ENCODE results near the gene SASH1. TPM values are rescaled to one million over a fixed set of nuclear protein-coding genes. Genes with fewer than 3 reads are reported as not detected.
A peak's percentile ranks its signal among the peaks of the same experiment; 100 is the strongest.

The SASH1 gene
- total RNA-seq, 6 experiments from 2014 or later: 66.0 to 91.4 (median 88.4) TPM

DNA sequence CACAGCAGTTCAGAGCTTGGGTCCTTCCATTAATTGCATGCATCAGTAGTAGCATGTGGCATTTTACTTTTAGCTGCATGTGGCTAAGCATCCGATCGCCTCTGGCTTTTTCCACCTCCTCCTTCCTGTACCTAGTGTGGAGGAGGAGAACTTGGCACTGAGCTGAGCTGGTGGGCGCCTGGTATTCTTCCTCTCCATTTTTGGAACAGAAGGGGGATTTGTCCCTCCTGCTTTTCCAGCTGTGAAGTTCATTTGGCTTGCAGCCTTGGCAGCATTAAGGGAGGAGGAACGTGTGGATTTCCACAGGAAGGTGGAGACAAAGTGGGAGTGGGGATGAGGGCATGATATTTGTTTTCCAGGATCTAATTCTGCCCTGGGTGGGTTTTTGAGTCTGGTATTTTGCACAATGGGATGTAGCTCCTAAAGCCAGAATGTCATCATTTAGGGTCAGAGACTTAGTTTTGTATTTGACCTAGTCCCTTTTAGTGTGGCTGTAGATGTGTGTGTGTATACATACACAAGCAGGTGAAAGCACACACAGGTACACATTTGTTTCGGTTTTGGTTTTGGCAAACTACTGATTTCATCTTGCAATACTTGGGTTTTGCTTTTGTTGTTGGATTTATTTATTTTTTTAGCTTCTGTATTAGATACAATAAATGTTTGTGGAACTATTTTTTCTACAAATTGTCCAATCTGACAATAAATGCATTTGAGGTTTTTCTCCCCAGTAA is 90.0 kb downstream of the SASH1 start:
- H3K9me3 Mint-ChIP-seq: no peaks in the 10 kb centered on the region
- H3K27ac Mint-ChIP-seq: no peak overlapping the region

DNA sequence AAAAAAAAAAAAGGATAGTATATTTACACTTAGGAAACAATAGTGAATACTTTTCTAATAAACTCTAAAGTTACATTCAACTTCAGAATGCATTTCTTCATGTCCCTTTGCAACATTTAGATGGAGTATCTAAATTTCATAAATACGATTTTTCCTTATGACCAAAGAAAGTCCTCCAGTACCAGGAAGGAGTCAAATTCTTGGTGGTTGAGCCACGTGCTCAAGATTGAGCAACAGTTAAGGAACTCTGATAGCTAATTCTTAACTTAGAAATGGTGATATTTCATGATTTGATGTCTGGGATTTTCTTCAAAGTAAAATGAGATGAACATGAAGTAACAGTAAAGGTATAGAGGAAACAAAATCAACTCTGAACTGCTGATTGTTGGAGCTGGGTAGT is 92.7 kb downstream of the SASH1 start:
- peaks cover 22% of the 10 kb centered on the region for H3K36me3 Mint-ChIP-seq (ENCODE audit: low read depth)
- no peak overlapping the region for H3K4me3 Mint-ChIP-seq
- TF ChIP-seq, protein P1, sequence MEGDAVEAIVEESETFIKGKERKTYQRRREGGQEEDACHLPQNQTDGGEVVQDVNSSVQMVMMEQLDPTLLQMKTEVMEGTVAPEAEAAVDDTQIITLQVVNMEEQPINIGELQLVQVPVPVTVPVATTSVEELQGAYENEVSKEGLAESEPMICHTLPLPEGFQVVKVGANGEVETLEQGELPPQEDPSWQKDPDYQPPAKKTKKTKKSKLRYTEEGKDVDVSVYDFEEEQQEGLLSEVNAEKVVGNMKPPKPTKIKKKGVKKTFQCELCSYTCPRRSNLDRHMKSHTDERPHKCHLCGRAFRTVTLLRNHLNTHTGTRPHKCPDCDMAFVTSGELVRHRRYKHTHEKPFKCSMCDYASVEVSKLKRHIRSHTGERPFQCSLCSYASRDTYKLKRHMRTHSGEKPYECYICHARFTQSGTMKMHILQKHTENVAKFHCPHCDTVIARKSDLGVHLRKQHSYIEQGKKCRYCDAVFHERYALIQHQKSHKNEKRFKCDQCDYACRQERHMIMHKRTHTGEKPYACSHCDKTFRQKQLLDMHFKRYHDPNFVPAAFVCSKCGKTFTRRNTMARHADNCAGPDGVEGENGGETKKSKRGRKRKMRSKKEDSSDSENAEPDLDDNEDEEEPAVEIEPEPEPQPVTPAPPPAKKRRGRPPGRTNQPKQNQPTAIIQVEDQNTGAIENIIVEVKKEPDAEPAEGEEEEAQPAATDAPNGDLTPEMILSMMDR (IDR thresholded peaks at IDR 0.05): no peak
- no peaks in the 10 kb centered on the region; the same call in 1 of the 2 replicates for H3K27me3 Mint-ChIP-seq (ENCODE audit: insufficient read depth)
- H3K4me1 Mint-ChIP-seq (ENCODE audit: low read depth): peaks cover 66% of the 10 kb centered on the region
- peak; percentile 20 for DNase-seq
- peak overlapping the region; percentile 70 for H3K27ac Mint-ChIP-seq
- H3K9me3 Mint-ChIP-seq: no peaks in the 10 kb centered on the region

More for the DNA sequence above, 90.0 kb downstream of the SASH1 start:
- DNase-seq: no peak
- TF ChIP-seq, protein P1 (IDR thresholded peaks at IDR 0.05): no peak
- Mint-ChIP-seq H3K4me3 (no peak overlapping the region; the same call in 1 of the 2 replicates), H3K36me3 (ENCODE audit: low read depth) (peaks cover 18% of the 10 kb centered on the region), H3K27me3 (ENCODE audit: insufficient read depth) (no peaks in the 10 kb centered on the region; the same call in 1 of the 2 replicates), H3K4me1 (ENCODE audit: low read depth) (peaks cover 46% of the 10 kb centered on the region)

DNA sequence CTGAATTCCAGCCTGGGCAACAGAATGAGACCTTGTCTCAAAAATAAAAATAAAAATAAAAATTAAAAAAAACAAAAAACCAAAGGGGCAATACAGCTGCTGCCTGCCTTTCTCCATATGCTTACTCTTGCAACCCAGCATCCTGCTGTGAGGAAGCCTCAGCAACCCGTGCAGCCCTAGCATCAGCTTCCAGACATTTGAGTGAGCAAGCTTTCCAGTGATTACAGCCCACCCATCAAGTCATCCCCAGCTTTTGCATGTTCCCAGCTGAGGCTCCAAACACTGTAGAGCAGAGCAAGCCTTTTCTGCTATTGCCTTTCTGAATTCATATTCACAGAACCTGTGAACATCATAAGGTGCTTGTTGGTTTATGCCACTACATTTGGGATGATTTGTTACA is 93.8 kb downstream of the SASH1 start:
- Mint-ChIP-seq H3K4me3 (no peak overlapping the region), H3K4me1 (ENCODE audit: low read depth) (peaks cover 77% of the 10 kb centered on the region), H3K27me3 (ENCODE audit: insufficient read depth) (no peaks in the 10 kb centered on the region), H3K36me3 (ENCODE audit: low read depth) (peaks cover 23% of the 10 kb centered on the region), H3K9me3 (no peaks in the 10 kb centered on the region), H3K27ac (no peak overlapping the region)
- TF ChIP-seq, protein P1 (IDR thresholded peaks at IDR 0.05): no peak
- DNase-seq: no peak

DNA sequence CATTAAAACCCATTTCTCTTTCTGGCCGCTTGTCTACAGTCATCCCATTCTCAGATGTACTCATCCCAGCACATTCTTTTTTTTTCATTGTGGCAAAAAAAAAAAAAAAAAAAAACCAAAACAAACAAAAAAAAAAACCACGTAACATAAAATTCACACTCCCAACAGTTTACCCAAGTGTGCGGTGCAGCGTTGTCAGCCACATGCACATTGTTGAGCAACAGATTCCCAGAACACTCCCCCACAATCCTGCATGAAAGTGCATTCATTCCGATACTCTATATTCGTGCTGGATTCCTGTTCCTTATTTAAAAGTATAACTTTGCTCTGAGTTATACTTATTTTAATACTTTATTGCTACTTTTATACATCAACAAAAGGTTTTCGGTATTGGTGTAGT is 96.0 kb downstream of the SASH1 start:
- no peak overlapping the region for H3K27ac Mint-ChIP-seq
- no peak overlapping the region for H3K4me3 Mint-ChIP-seq

DNA sequence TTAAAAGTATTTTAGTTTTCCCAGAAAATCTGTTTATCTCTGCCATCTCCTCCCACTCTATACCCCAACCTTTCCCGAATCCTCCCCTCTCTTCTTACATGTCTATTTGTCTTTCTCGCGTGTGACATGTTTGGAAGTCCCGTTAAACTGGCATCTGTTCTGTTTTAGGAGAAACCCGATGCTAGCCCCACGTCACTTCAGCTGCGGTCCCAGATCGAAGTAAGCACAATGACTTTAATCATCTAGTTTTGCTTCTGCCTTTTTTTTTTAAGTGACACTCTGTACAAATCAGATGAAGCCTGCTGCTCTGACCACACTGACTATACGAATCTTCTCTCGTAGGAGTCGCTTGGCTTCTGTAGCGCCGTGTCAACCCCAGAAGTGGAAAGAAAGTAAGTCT is 97.4 kb downstream of the SASH1 start:
- TF ChIP-seq, protein P1 (IDR thresholded peaks at IDR 0.05): no peak
- Mint-ChIP-seq H3K4me3 (peak overlapping the region; percentile 80), H3K36me3 (ENCODE audit: low read depth) (peaks cover 33% of the 10 kb centered on the region), H3K27me3 (ENCODE audit: insufficient read depth) (no peaks in the 10 kb centered on the region), H3K4me1 (ENCODE audit: low read depth) (peaks cover 80% of the 10 kb centered on the region), H3K27ac (peak overlapping the region; percentile 97), H3K9me3 (no peaks in the 10 kb centered on the region)
- no peak for DNase-seq

More for the DNA sequence above, 96.0 kb downstream of the SASH1 start:
- Mint-ChIP-seq H3K27me3 (ENCODE audit: insufficient read depth) (no peaks in the 10 kb centered on the region), H3K4me1 (ENCODE audit: low read depth) (peaks cover 77% of the 10 kb centered on the region), H3K36me3 (ENCODE audit: low read depth) (peaks cover 23% of the 10 kb centered on the region), H3K9me3 (no peaks in the 10 kb centered on the region)
- TF ChIP-seq, protein P1 (IDR thresholded peaks at IDR 0.05): no peak
- DNase-seq: no peak
